IPS-18c (cell line): ENCODE data around the gene SYPL1.

Experiments used
- H3K4me3 ChIP-seq: 2 replicates; pipeline ENCODE4 v1.7.0; 2013; ENCODE audit warnings: low read depth, mild to moderate bottlenecking, low read length, moderate library complexity; ENCODE audit not compliant: insufficient read depth
- H3K9me3 ChIP-seq: one replicate; pipeline ENCODE4 v1.6.1; 2013; ENCODE audit warnings: mild to moderate bottlenecking, low read length, moderate library complexity; ENCODE audit not compliant: control insufficient read depth, insufficient read depth

SYPL1 gene

GRCh38 chr7:106050002-106050745 is 61.9 kb downstream of the SYPL1 start:
- Histone ChIP-seq H3K4me3 (no peak overlapping the region), H3K9me3 (no peaks in the 10 kb centered on the region)

GRCh38 chr7:106049139-106049752 is 62.9 kb downstream of the SYPL1 start:
- Histone ChIP-seq H3K4me3 (no peak overlapping the region), H3K9me3 (no peaks in the 10 kb centered on the region)

- Histone ChIP-seq H3K4me3 (no peak overlapping the region), H3K9me3 (no peaks in the 10 kb centered on the region)
Measured at GRCh38 chr7:106048706-106049020, 63.4 kb downstream of the SYPL1 start.

- H3K4me3 ChIP-seq = no peak overlapping the region
- no peaks in the 10 kb centered on the region for H3K9me3 ChIP-seq
Measured at GRCh38 chr7:106047818-106048705, 64.0 kb downstream of the SYPL1 start.

- Histone ChIP-seq H3K4me3 (no peak overlapping the region), H3K9me3 (no peaks in the 10 kb centered on the region)
Measured at GRCh38 chr7:106047184-106047583, 64.9 kb downstream of the SYPL1 start.

GRCh38 chr7:106045586-106045985 is 66.5 kb downstream of the SYPL1 start:
- H3K4me3 ChIP-seq = no peak overlapping the region
- H3K9me3 ChIP-seq = no peaks in the 10 kb centered on the region

- Histone ChIP-seq H3K9me3 (no peaks in the 10 kb centered on the region), H3K4me3 (no peak overlapping the region)
Measured at GRCh38 chr7:106045139-106045538, 67.0 kb downstream of the SYPL1 start.

GRCh38 chr7:106042196-106042611 is 69.9 kb downstream of the SYPL1 start:
- H3K4me3 ChIP-seq = no peak overlapping the region

GRCh38 chr7:106041140-106041717 is 70.9 kb downstream of the SYPL1 start:
- Histone ChIP-seq H3K4me3 (no peak overlapping the region), H3K9me3 (no peaks in the 10 kb centered on the region)

More at GRCh38 chr7:106042196-106042611, 69.9 kb downstream of the SYPL1 start:
- H3K9me3 ChIP-seq = no peaks in the 10 kb centered on the region
